GM12873 (cell line): ENCODE measurements around the gene MYO3B.

Source experiments
- TF ChIP-seq, protein P1 (sequence below): IDR thresholded peaks from 2 replicates; pipeline ENCODE4 v1.5.1; 2012; ENCODE audit warnings: low read depth, mild to moderate bottlenecking, moderate library complexity, low read length, control low read depth; ENCODE audit not compliant: insufficient read depth; ENCODE audit errors: missing control alignments

The MYO3B gene

GRCh38 chr2:170189757-170190156 lies 11.8 kb downstream of the MYO3B start:
- TF ChIP-seq, protein P1, sequence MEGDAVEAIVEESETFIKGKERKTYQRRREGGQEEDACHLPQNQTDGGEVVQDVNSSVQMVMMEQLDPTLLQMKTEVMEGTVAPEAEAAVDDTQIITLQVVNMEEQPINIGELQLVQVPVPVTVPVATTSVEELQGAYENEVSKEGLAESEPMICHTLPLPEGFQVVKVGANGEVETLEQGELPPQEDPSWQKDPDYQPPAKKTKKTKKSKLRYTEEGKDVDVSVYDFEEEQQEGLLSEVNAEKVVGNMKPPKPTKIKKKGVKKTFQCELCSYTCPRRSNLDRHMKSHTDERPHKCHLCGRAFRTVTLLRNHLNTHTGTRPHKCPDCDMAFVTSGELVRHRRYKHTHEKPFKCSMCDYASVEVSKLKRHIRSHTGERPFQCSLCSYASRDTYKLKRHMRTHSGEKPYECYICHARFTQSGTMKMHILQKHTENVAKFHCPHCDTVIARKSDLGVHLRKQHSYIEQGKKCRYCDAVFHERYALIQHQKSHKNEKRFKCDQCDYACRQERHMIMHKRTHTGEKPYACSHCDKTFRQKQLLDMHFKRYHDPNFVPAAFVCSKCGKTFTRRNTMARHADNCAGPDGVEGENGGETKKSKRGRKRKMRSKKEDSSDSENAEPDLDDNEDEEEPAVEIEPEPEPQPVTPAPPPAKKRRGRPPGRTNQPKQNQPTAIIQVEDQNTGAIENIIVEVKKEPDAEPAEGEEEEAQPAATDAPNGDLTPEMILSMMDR = no peak

GRCh38 chr2:170190172-170190571 lies 12.2 kb downstream of the MYO3B start:
- TF ChIP-seq, protein P1 = no peak

GRCh38 chr2:170191166-170191866 lies 13.4 kb downstream of the MYO3B start:
- TF ChIP-seq, protein P1 = no peak

DNA sequence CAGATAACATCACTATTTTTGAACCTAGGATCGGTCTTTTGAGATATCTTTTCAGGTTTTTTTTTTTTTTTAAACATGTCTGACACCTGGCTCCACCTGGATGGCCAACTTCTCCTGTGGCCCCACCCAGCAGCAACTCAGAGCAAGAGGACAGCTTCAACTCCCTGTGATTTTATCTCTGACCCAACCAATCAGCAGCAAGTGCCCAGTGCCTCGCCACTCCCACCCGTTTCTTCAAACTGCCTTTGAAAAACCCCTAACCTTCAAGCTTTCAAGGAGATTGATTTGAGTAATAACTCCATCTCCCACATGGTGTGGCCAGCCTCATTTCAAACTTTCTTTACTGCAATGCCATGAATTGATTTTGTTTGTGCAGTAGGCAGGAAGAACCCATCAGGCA lies 19.0 kb downstream of the MYO3B start:
- TF ChIP-seq, protein P1 = no peak

- TF ChIP-seq, protein P1 = no peak
These were observed 23.3 kb downstream of the MYO3B start for GRCh38 chr2:170201275-170201674.

DNA sequence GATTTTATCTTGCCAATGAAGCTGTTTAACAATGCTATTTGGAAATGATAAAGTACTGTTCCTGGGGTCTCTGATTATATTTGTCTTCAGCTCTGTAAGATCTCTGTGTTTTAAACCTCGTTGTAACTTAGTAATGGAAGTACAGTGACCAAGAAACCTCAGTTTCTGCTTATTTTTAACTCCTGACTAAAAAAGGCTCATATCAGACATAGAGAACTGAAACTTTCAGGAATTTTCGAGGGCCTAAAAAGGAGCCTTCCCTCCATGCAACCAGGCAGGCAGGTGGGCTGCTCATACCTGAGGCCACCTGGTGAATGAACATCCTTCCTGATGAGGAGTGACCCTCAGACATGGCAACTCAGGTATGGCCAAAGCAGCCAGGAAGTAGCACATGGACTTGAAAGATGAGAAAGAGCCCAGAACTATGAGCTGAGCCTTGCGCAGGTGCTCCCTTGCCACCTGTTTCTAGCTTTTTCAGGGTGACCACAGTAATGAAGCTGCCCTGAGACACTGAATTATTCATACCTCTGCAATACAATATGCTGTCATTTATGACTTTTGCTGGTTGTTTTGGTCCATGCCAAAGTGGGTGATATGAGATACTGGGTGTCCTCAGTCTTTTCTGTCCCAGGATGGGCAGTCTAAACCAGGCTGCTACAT lies 23.9 kb downstream of the MYO3B start:
- TF ChIP-seq, protein P1 = no peak

DNA sequence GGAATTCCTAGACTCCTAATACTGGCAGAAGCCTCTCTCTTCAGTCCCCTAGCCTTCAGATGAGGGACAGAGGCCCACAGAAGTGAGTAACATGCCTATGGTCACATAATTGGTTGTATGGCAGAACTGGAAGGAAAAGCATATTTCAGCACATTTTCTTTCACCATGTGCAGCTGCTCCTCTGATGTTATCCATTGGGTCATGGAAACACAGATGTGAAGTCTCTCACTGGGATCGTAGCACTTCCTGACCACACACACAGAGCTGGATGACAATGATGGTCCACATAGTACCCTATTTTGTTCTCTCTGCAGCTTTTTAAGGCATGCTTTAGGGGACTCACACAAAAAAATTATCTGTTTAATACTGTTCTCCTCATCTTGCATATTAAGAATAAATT lies 24.5 kb downstream of the MYO3B start:
- TF ChIP-seq, protein P1 = no peak
